K562 (cell line): ENCODE measurements around the gene PALM3. TPM values are rescaled to one million over a fixed set of nuclear protein-coding genes. Genes with fewer than 3 reads are reported as not detected.

Experiments
- ARID2 ChIP-seq: fragments of 450-650 bp; IDR thresholded peaks from 2 replicates; pipeline ENCODE4 v1.6.1; 2017; ENCODE audit warnings: antibody characterized with exemption, mild to moderate bottlenecking
- ARNT ChIP-seq, 2 experiments: fragments of 450-650 bp; IDR thresholded peaks; 2 replicates each; pipeline ENCODE4 v1.6.1; 2016; ENCODE audit warnings: mild to moderate bottlenecking in 1 of 2
- ATF3 ChIP-seq, 2 experiments: fragments of 450-650 bp in 1 of 2; sonication (generic) in 1 of 2; formaldehyde crosslinking in 1 of 2; IDR thresholded peaks in 1 of 2; conservative IDR thresholded peaks in 1 of 2; 2 replicates each; pipeline versions ENCODE4 v1.6.1 to v1.8.1; 2016 to 2023; ENCODE audit warnings: mild to moderate bottlenecking in 2 of 2, moderate library complexity in 2 of 2, inconsistent platforms in 1 of 2, missing genetic modification reagents in 1 of 2
- CREB5 ChIP-seq: fragments of 250-450 bp; sonication (Bioruptor Pico); IDR thresholded peaks from 2 replicates; pipeline ENCODE4 v1.5.0; 2020; ENCODE audit warnings: mild to moderate bottlenecking
- ETV6 ChIP-seq, 3 experiments: fragments of 150-350 bp in 1 of 3; sonication (generic) in 1 of 3; formaldehyde crosslinking in 1 of 3; IDR thresholded peaks; 2 replicates each; pipeline versions ENCODE4 v1.6.1 to v1.8.0; 2014 to 2022; ENCODE audit warnings: borderline replicate concordance in 2 of 3, low read depth in 2 of 3, antibody characterized with exemption in 1 of 3, low read length in 1 of 3, mild to moderate bottlenecking in 1 of 3, missing genetic modification reagents in 1 of 3
- EZH2 ChIP-seq: IDR thresholded peaks from 2 replicates; pipeline ENCODE4 v1.6.1; 2012; ENCODE audit warnings: low read depth, mild to moderate bottlenecking, inconsistent platforms, low read length, borderline replicate concordance
- GTF2E2 ChIP-seq: fragments of 200-800 bp; sonication (Bioruptor generic); IDR thresholded peaks from 2 replicates; pipeline ENCODE4 v1.6.1; 2016; ENCODE audit warnings: missing genetic modification characterization, missing compliant biosample characterization
- HMGXB4 ChIP-seq: sonication (generic); formaldehyde crosslinking; IDR thresholded peaks from 2 replicates; pipeline ENCODE4 v1.8.1; 2023; ENCODE audit warnings: mild to moderate bottlenecking, missing genetic modification reagents
- MCM3 ChIP-seq: fragments of 450-650 bp; IDR thresholded peaks from 2 replicates; pipeline ENCODE4 v1.6.1; 2016
- MTA3 ChIP-seq: fragments of 450-650 bp; formaldehyde crosslinking; IDR thresholded peaks from 2 replicates; pipeline ENCODE4 v1.6.1; 2017; ENCODE audit warnings: mild to moderate bottlenecking, borderline replicate concordance
- NRF1 ChIP-seq, 2 experiments: fragments of 450-650 bp; IDR thresholded peaks in 1 of 2; conservative IDR thresholded peaks in 1 of 2; 2 replicates each; pipeline ENCODE4 v1.6.1; 2014; ENCODE audit warnings: mild to moderate bottlenecking in 2 of 2
- ZNF561 ChIP-seq: fragments of 450-650 bp; formaldehyde crosslinking; conservative IDR thresholded peaks from 2 replicates; pipeline ENCODE4 v1.4.0; 2020; ENCODE audit warnings: mild to moderate bottlenecking, moderate library complexity
- polyA plus RNA-seq, 8 experiments: library from polyadenylated mRNA; depleted of rRNA in 4 of 8; stranded (reverse) in 5 of 8; unstranded in 3 of 8; fragments of >200 nt; fragmentation: Nextera tagmentation in 2 of 8; fragmentation: Illumina TruSeq in 1 of 8; extraction: Ambion mirVana in 2 of 8; extraction: Trizol in 1 of 8; gene quantifications; 2 replicates each; pipeline versions ENCODE4 v1.2.1 to v1.2.3, GENCODE V29; 2011 to 2014; ENCODE audit warnings: inconsistent platforms in 1 of 8, missing spikeins in 1 of 8
- total RNA-seq, 7 experiments: library from RNA; depleted of rRNA in 6 of 7; stranded (reverse); fragments of >200 nt in 6 of 7; fragmentation: Illumina TruSeq in 2 of 7; extraction: Trizol in 2 of 7; gene quantifications; 2 replicates each; pipeline versions ENCODE4 v1.2.1 to v1.2.3, GENCODE V29; 2011 to 2021; ENCODE audit warnings: low replicate concordance in 1 of 7
- TF ChIP-seq, protein P1 (sequence below): sonication (generic); formaldehyde crosslinking; IDR thresholded peaks from 2 replicates; pipeline ENCODE4 v1.8.1; 2023; ENCODE audit warnings: mild to moderate bottlenecking, missing genetic modification reagents
- TF ChIP-seq, protein P2 (sequence below): fragments of 200-800 bp; sonication (Bioruptor generic); IDR thresholded peaks from 2 replicates; pipeline ENCODE4 v1.6.1; 2017; ENCODE audit warnings: missing genetic modification characterization, missing compliant biosample characterization
- TF ChIP-seq, protein P3 (sequence below): sonication (generic); formaldehyde crosslinking; IDR thresholded peaks from 2 replicates; pipeline ENCODE4 v1.8.1; 2023; ENCODE audit warnings: mild to moderate bottlenecking, missing genetic modification reagents

Gene PALM3
- total and polyA plus RNA-seq, 9 of the 15 experiments (the other 6 are each of a cell fraction or from before 2014, with no cell fraction given) = 0.07 to 9.3 (median 3.3) TPM

GRCh38 chr19:14006766-14007562 lies 54.9 kb downstream of the PALM3 start (continued):
- TF ChIP-seq ATF3 (IDR thresholded peaks at IDR 0.05) (peak; percentile 100), ATF3 (CRISPR knock-in tag; conservative IDR thresholded peaks at IDR 0.05) (peak; percentile 97), CREB5 (CRISPR knock-in tag) (peak; percentile 83; the same call in 1 of the 2 replicates), HMGXB4 (CRISPR knock-in tag) (peak; percentile 82), NRF1 (conservative IDR thresholded peaks at IDR 0.05 in 1 of 2, IDR thresholded peaks at IDR 0.05 in 1 of 2) (no peak), MTA3 (peak; percentile 99), EZH2 (no peak), GTF2E2 (tag) (no peak; the same call in 1 of the 2 replicates), ETV6 (IDR thresholded peaks at IDR 0.05; ENCODE audit: borderline replicate concordance in 1 of 2, low read depth in 2 of 2, low read length in 1 of 2) (peak in 1 of 2 experiments; percentile 83; a peak in 2 of 4 replicates), ETV6 (CRISPR knock-in tag; IDR thresholded peaks at IDR 0.05; ENCODE audit: borderline replicate concordance) (no peak), ARID2 (peak; percentile 63; the same call in 1 of the 2 replicates), ZNF561 (CRISPR knock-in tag) (no peak), ARNT (IDR thresholded peaks at IDR 0.05) (peak; percentile 81 to 90), MCM3 (no peak)
- TF ChIP-seq, protein P1, sequence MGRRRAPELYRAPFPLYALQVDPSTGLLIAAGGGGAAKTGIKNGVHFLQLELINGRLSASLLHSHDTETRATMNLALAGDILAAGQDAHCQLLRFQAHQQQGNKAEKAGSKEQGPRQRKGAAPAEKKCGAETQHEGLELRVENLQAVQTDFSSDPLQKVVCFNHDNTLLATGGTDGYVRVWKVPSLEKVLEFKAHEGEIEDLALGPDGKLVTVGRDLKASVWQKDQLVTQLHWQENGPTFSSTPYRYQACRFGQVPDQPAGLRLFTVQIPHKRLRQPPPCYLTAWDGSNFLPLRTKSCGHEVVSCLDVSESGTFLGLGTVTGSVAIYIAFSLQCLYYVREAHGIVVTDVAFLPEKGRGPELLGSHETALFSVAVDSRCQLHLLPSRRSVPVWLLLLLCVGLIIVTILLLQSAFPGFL (CRISPR knock-in tag) = no peak
- TF ChIP-seq, protein P2, sequence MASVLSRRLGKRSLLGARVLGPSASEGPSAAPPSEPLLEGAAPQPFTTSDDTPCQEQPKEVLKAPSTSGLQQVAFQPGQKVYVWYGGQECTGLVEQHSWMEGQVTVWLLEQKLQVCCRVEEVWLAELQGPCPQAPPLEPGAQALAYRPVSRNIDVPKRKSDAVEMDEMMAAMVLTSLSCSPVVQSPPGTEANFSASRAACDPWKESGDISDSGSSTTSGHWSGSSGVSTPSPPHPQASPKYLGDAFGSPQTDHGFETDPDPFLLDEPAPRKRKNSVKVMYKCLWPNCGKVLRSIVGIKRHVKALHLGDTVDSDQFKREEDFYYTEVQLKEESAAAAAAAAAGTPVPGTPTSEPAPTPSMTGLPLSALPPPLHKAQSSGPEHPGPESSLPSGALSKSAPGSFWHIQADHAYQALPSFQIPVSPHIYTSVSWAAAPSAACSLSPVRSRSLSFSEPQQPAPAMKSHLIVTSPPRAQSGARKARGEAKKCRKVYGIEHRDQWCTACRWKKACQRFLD (CRISPR knock-in tag) = peak; percentile 96
- TF ChIP-seq, protein P3, sequence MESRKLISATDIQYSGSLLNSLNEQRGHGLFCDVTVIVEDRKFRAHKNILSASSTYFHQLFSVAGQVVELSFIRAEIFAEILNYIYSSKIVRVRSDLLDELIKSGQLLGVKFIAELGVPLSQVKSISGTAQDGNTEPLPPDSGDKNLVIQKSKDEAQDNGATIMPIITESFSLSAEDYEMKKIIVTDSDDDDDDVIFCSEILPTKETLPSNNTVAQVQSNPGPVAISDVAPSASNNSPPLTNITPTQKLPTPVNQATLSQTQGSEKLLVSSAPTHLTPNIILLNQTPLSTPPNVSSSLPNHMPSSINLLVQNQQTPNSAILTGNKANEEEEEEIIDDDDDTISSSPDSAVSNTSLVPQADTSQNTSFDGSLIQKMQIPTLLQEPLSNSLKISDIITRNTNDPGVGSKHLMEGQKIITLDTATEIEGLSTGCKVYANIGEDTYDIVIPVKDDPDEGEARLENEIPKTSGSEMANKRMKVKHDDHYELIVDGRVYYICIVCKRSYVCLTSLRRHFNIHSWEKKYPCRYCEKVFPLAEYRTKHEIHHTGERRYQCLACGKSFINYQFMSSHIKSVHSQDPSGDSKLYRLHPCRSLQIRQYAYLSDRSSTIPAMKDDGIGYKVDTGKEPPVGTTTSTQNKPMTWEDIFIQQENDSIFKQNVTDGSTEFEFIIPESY (CRISPR knock-in tag) = peak; percentile 70; the same call in 1 of the 2 replicates
